NCI-H2029 treated with DMSO at 0.1 percent for 48 hours (cell line): Measurements from ENCODE around the gene S100A2.
"Not testable (repeated sequence)": the region's sequence is repeated elsewhere in the genome, so short reads cannot be mapped to it uniquely, and the experiment has no call there.

Experiments used
- DNase-seq: peaks from one replicate; lab custom pipeline; 2025; lab: John Stamatoyannopoulos, UW

The S100A2 gene

GRCh38 chr1:153532769-153533599 is 32.7 kb downstream of the S100A2 start:
- DNase-seq, result peak; percentile 38

DNA sequence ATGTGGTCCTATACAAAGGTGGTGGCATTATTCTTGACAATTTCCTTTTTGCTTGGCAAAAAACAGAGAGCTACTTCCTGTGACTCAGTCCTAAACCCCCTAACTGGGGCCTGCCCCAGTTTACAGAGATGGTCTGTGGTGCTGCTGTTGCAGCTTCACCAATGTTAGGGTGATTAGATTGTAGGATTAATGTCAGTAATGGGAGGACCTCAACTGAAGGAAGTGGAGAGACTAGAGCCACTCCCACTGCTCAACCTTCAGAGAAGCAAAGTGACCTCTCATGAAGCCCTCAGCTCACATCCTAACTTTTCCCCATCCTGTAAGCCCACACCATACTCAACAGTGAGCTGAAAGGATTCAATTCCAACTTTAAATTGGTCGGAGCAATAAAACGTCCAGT is 33.5 kb downstream of the S100A2 start:
- no peak for DNase-seq

DNA sequence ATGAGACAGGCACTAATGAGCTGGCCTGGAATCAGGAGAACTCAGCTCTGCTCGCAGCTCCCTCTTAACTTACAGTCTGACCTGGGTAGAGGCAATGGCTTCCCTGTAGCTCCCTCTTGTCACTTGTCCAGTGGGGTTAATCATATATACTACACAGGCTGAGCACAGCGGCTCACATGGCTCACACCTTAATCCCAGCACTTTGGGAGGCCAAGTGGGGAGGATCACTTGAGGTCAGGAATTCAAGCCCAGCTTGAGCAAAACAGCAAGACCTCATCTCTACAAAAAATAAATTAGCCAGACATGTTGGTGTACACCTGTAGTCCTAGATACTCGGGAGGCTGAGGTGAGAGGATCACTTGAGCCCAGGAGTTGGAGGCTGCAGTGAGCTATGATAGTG is 34.0 kb downstream of the S100A2 start:
- DNase-seq, result no peak

GRCh38 chr1:153527683-153528040 is 38.0 kb downstream of the S100A2 start:
- DNase-seq, result no peak

DNA sequence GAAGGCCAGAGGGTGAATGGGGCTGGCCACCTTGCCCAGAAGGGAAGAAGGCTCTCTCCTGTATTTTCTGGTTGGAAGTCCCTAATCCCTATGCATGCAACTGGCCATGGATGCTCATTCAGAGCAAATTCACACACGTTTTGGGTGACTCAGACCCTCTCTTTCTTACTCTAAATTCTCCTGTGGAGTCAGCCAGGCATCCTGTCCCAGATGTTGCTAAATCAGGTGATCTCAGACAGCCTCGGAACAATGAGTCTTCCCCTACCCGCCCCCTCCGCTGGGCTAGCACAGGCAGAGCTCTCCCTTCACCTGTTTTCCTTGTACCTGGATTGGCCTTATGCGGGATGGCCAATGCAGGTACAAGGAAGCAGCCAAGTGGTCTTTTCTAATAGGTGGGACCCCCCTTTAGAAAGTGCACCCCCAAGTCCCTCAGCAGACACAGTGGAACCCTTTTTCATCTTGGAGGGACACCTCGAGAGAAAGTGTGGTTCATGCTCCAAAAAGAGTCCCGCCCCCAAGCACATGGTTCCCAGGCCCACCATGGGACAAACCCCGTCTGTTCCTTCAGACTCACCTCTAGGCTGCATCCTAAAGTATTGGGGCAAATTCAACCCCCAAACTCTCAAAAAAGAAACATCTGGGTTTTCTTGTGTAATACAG is 38.5 kb downstream of the S100A2 start:
- no peak for DNase-seq

- no peak for DNase-seq
Observed at GRCh38 chr1:153526132-153526543, 39.5 kb downstream of the S100A2 start.

- no peak for DNase-seq
Observed at GRCh38 chr1:153525088-153525728, 40.4 kb downstream of the S100A2 start.

DNA sequence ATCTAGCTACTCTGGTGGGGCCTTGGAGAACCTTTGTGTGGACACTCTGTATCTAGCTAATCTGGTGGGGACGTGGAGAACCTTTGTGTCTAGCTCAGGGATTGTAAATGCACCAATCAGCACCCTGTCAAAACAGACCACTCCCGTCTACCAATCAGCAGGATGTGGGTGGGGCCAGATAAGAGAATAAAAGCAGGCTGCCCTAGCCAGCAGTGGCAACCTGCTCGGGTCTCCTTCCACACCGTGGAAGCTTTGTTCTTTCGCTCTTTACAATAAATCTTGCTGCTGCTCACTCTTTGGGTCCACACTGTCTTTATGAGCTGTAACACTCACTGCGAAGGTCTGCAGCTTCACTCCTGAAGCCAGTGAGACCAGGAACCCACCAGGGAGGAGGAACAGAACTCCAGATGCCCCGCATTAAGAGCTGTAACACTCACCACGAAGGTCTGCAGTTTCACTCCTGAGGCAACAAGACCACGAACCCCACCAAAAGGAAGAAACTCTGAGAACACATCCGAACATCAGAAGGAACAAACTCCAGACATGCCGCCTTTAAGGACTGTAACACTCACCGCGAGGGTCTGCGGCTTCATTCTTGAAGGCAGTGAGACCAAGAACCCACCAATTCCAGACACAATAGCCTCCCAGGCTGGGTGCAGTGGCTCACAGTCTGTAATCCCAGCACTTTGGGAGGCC is 43.1 kb downstream of the S100A2 start:
- not testable (repeated sequence) for DNase-seq

- not testable (repeated sequence) for DNase-seq
Observed at GRCh38 chr1:153521808-153522207, 43.8 kb downstream of the S100A2 start.

- no peak for DNase-seq
Observed at GRCh38 chr1:153520818-153521476, 44.7 kb downstream of the S100A2 start.

DNA sequence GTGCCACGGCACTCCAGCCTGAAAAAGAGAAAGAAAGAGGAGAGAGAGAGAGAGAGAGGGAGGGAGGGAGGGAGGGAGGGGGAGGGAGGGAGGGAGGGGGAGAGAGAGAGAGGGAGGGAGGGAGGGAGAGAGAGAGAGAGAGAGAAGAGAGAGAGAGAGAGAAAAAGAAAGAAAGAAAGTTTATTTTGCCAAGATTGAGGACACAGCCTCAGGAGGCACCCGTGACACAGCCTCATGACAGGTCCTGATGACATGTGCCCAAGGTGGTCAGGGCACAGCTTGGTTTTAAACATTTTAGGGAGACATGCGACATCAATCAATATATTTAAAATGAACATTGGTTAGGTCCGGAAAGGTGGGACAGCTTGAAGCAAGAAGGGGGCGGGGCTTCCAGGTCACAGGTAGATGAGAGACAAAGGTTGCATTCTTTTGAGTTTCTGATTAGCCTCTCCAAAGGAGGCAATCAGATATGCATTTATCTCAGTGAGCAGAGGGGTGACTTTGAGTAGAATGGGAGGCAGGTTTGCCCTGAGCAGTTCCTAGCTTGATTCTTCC is 45.4 kb downstream of the S100A2 start:
- not testable (repeated sequence) for DNase-seq

DNA sequence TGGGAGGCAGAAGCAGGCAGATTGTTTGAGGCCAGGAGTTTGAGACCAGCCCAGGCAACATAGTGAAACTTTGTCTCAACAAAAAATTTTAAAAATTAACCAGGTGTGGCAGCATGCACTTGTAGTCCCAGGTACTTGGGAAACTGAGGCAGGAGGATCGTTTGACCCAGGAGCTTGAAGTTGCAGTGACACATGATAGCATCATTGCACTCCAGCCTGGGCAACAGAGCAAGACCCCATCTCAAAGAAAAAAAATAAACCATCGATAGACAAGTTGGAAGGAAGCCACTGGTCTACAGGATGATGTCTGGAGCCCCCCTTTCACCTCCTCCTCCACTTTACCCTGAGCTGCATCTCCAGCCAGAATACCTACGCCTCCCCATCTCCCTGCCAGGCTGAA is 46.4 kb downstream of the S100A2 start:
- no peak for DNase-seq

- no peak for DNase-seq
Observed at GRCh38 chr1:153515504-153516394, 49.9 kb downstream of the S100A2 start.

DNA sequence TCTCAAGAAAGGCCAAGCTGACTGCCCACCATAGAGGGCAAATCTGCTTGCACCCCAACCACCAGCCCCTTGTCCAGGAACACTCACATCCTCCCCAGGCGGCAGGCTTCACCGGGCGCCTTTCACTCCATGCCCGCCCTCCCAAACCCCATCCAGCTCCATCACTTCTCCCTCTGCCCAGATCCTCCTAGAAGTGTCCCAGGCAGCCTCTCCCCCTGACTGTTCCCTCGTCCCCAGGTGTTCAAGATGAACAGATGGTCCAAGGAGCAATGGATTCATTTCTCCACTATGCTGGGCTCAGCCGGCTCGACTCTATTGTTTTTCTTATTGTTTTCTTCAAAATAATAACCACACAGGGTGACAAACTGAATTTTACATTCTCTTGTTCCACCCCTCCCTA is 52.0 kb downstream of the S100A2 start:
- no peak for DNase-seq

DNA sequence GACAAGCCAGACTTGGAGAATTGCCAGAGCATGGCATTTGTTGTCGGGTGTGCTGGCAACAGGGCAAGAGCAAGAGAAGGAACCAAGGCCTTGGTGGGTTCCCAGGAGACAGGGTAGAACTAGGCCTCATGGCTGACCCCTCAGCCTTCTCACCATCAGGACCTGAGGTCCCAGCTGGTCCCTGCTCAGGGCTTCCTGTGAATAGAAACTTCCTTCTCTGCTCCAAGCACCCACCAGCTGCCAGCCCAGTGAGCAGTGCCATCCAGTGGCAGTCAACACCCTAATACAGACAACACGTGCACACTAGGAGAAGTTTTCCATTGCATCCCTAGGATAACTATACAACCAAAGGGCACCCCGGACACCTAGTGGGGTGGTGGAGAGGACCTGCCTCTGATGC is 52.6 kb downstream of the S100A2 start:
- no peak for DNase-seq
